Osteoblast (primary cell): Measurements from ENCODE around the gene ANO3. TPM values are rescaled to one million over a fixed set of nuclear protein-coding genes. Genes with fewer than 3 reads are reported as not detected.
"Not testable (repeated sequence)": the region's sequence is repeated elsewhere in the genome, so short reads cannot be mapped to it uniquely, and the experiment has no call there.

Source experiments
- DNase-seq: peaks from one replicate; pipeline ENCODE4 v3.0.0; 2011; ENCODE audit warnings: low spot score, mixed read lengths; ENCODE audit not compliant: insufficient read length; ENCODE audit errors: missing footprints
- H2AFZ ChIP-seq: 2 replicates; pipeline ENCODE4 v1.6.0; 2011; ENCODE audit warnings: mild to moderate bottlenecking, low read length
- H3K27ac ChIP-seq: 2 replicates; pipeline ENCODE4 v1.5.1; 2011; ENCODE audit warnings: mild to moderate bottlenecking, low read depth, low read length, moderate library complexity
- H3K27me3 ChIP-seq: 2 replicates; pipeline ENCODE4 v1.6.0; 2012; ENCODE audit warnings: mild to moderate bottlenecking, control low read depth, inconsistent platforms, low read length, moderate library complexity; ENCODE audit not compliant: insufficient read depth
- H3K36me3 ChIP-seq: 2 replicates; pipeline ENCODE4 v1.5.1; 2011; ENCODE audit warnings: mild to moderate bottlenecking, low read length, control low read depth, moderate library complexity; ENCODE audit not compliant: insufficient read depth
- H3K4me1 ChIP-seq: 2 replicates; pipeline ENCODE4 v1.5.1; 2011; ENCODE audit warnings: mild to moderate bottlenecking, low read length, control low read depth, moderate library complexity; ENCODE audit not compliant: insufficient read depth
- H3K4me2 ChIP-seq: 2 replicates; pipeline ENCODE4 v1.6.0; 2011; ENCODE audit warnings: mild to moderate bottlenecking, low read length; ENCODE audit not compliant: insufficient read depth
- H3K4me3 ChIP-seq: fragments of 200-600 bp; sonication (generic); 3 replicates; pipeline ENCODE4 v1.5.1; 2012; ENCODE audit warnings: mild to moderate bottlenecking, low read length, inconsistent platforms; ENCODE audit not compliant: insufficient read depth
- H3K79me2 ChIP-seq: 2 replicates; pipeline ENCODE4 v1.6.0; 2012; ENCODE audit warnings: mild to moderate bottlenecking, low read length, control low read depth, inconsistent platforms; ENCODE audit not compliant: insufficient read depth
- H3K9me3 ChIP-seq: 2 replicates; pipeline ENCODE4 v1.5.1; 2011; ENCODE audit warnings: low read depth, low read length, control low read depth
- H4K20me1 ChIP-seq: 2 replicates; pipeline ENCODE4 v1.6.0; 2012; ENCODE audit warnings: mild to moderate bottlenecking, low read length, control low read depth; ENCODE audit not compliant: insufficient read depth
- CTCF ChIP-seq: IDR thresholded peaks from 2 replicates; pipeline ENCODE4 v1.5.1; 2011; ENCODE audit warnings: mild to moderate bottlenecking, low read depth, low read length, moderate library complexity; ENCODE audit errors: extremely low read depth
- total RNA-seq: library from RNA; depleted of rRNA; stranded (reverse); fragments of >200 nt; gene quantifications from 2 replicates; pipeline ENCODE4 v1.2.3, GENCODE V29; 2012

ANO3 gene
- total RNA-seq, 1 donor, result under 0.01 TPM

GRCh38 chr11:26583550-26583949 is 251.6 kb downstream of the ANO3 start:
- Histone ChIP-seq H3K4me1 (no peaks in the 10 kb centered on the region), H3K4me2 (no peak overlapping the region), H3K27me3 (no peaks in the 10 kb centered on the region), H3K9me3 (no peaks in the 10 kb centered on the region), H3K79me2 (no peaks in the 10 kb centered on the region), H2AFZ (no peak overlapping the region), H3K27ac (no peak overlapping the region), H3K4me3 (no peak overlapping the region), H4K20me1 (no peaks in the 10 kb centered on the region), H3K36me3 (no peaks in the 10 kb centered on the region)
- no peak for DNase-seq
- TF ChIP-seq CTCF, result no peak

- no peaks in the 10 kb centered on the region for H3K4me1 ChIP-seq
- no peak overlapping the region for H3K4me3 ChIP-seq
- no peak for TF ChIP-seq CTCF
- H3K9me3 ChIP-seq, result no peaks in the 10 kb centered on the region
- no peak overlapping the region for H2AFZ ChIP-seq
- no peak overlapping the region for H3K27ac ChIP-seq
- H3K36me3 ChIP-seq, result no peaks in the 10 kb centered on the region
- H3K79me2 ChIP-seq, result no peaks in the 10 kb centered on the region
- no peaks in the 10 kb centered on the region for H4K20me1 ChIP-seq
- no peaks in the 10 kb centered on the region for H3K27me3 ChIP-seq
- no peak for DNase-seq
- no peak overlapping the region for H3K4me2 ChIP-seq
These were observed 252.9 kb downstream of the ANO3 start for GRCh38 chr11:26584818-26585217.

GRCh38 chr11:26587073-26587472 is 255.1 kb downstream of the ANO3 start:
- Histone ChIP-seq H3K4me1 (no peaks in the 10 kb centered on the region), H3K4me3 (no peak overlapping the region), H3K9me3 (no peaks in the 10 kb centered on the region), H2AFZ (no peak overlapping the region), H3K27me3 (no peaks in the 10 kb centered on the region), H3K4me2 (no peak overlapping the region), H3K36me3 (no peaks in the 10 kb centered on the region), H4K20me1 (no peaks in the 10 kb centered on the region), H3K27ac (no peak overlapping the region), H3K79me2 (no peaks in the 10 kb centered on the region)
- DNase-seq, result no peak
- TF ChIP-seq CTCF, result no peak

GRCh38 chr11:26593691-26594090 is 261.8 kb downstream of the ANO3 start:
- TF ChIP-seq CTCF, result no peak
- H3K9me3 ChIP-seq, result no peaks in the 10 kb centered on the region
- H3K4me2 ChIP-seq, result no peak overlapping the region
- no peak overlapping the region for H3K4me3 ChIP-seq
- no peaks in the 10 kb centered on the region for H3K36me3 ChIP-seq
- H3K27ac ChIP-seq, result no peak overlapping the region
- no peak for DNase-seq
- no peak overlapping the region for H2AFZ ChIP-seq
- no peaks in the 10 kb centered on the region for H3K4me1 ChIP-seq
- no peaks in the 10 kb centered on the region for H3K27me3 ChIP-seq
- no peaks in the 10 kb centered on the region for H3K79me2 ChIP-seq
- H4K20me1 ChIP-seq, result no peaks in the 10 kb centered on the region

- H3K4me1 ChIP-seq, H3K36me3 ChIP-seq, H2AFZ ChIP-seq, H3K4me2 ChIP-seq, H4K20me1 ChIP-seq, H3K79me2 ChIP-seq, H3K9me3 ChIP-seq, H3K27ac ChIP-seq, H3K27me3 ChIP-seq, DNase-seq, H3K4me3 ChIP-seq: not testable (repeated sequence)
These were observed 263.4 kb downstream of the ANO3 start for GRCh38 chr11:26595207-26595865.

- H2AFZ ChIP-seq, H3K4me3 ChIP-seq, H3K9me3 ChIP-seq, H3K79me2 ChIP-seq, H3K4me1 ChIP-seq, DNase-seq, H3K27me3 ChIP-seq, H3K36me3 ChIP-seq, H4K20me1 ChIP-seq, H3K27ac ChIP-seq, H3K4me2 ChIP-seq: not testable (repeated sequence)
These were observed 265.2 kb downstream of the ANO3 start for GRCh38 chr11:26597049-26597689.
